ENCODE results near the gene RPS19BP1.

DNA sequence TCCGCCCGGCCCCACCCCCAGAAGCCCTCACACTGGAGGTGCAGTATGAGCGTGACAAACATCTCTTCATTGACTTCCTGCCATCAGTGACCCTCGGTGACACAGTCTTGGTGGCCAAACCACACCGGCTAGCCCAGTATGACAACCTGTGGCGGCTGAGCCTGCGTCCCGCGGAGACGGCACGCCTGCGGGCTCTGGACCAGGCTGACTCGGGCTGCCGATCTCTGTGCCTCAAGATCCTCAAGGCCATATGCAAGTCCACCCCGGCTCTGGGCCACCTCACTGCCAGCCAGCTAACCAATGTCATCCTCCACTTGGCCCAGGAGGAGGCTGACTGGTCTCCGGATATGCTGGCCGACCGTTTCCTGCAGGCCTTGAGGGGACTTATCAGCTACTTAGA is 18.8 kb downstream of the RPS19BP1 start:
- TF ChIP-seq, protein P1, sequence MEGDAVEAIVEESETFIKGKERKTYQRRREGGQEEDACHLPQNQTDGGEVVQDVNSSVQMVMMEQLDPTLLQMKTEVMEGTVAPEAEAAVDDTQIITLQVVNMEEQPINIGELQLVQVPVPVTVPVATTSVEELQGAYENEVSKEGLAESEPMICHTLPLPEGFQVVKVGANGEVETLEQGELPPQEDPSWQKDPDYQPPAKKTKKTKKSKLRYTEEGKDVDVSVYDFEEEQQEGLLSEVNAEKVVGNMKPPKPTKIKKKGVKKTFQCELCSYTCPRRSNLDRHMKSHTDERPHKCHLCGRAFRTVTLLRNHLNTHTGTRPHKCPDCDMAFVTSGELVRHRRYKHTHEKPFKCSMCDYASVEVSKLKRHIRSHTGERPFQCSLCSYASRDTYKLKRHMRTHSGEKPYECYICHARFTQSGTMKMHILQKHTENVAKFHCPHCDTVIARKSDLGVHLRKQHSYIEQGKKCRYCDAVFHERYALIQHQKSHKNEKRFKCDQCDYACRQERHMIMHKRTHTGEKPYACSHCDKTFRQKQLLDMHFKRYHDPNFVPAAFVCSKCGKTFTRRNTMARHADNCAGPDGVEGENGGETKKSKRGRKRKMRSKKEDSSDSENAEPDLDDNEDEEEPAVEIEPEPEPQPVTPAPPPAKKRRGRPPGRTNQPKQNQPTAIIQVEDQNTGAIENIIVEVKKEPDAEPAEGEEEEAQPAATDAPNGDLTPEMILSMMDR (IDR thresholded peaks at IDR 0.05; ENCODE audit: insufficient read depth, low read length, poor library complexity, severe bottlenecking), result no peak
- TF ChIP-seq EZH2phosphoT487 (conservative IDR thresholded peaks at IDR 0.05; ENCODE audit: low read length), result no peak
